Liver (tissue), 3 donors: Measurements from ENCODE around the gene KSR2.

Experiments
- EGR1 ChIP-seq, 2 donors: IDR thresholded peaks; 2 replicates each; pipeline ENCODE4 v1.6.1; 2016 to 2018; ENCODE audit warnings: antibody characterized with exemption in 2 of 2, low read depth in 2 of 2
- GABPA ChIP-seq, 2 donors: IDR thresholded peaks in 1 of 2; conservative IDR thresholded peaks in 1 of 2; 2 replicates each; pipeline ENCODE4 v1.6.1; 2016; ENCODE audit warnings: antibody characterized with exemption in 2 of 2, mild to moderate bottlenecking in 1 of 2, moderate library complexity in 1 of 2
- HNF4G ChIP-seq: IDR thresholded peaks from 2 replicates; pipeline ENCODE4 v1.6.1; 2016; ENCODE audit warnings: antibody characterized with exemption
- JUND ChIP-seq, 2 donors: IDR thresholded peaks; 2 replicates each; pipeline ENCODE4 v1.6.1; 2016; ENCODE audit warnings: antibody characterized with exemption in 2 of 2
- RAD21 ChIP-seq, 2 donors: IDR thresholded peaks; 2 replicates each; pipeline ENCODE4 v1.6.1; 2016; ENCODE audit warnings: antibody characterized with exemption in 2 of 2, mild to moderate bottlenecking in 2 of 2
- SP1 ChIP-seq: IDR thresholded peaks from 2 replicates; pipeline ENCODE4 v1.6.1; 2018; ENCODE audit warnings: antibody characterized with exemption, mild to moderate bottlenecking
- TAF1 ChIP-seq: conservative IDR thresholded peaks from 2 replicates; pipeline ENCODE4 v1.6.1; 2016; ENCODE audit warnings: antibody characterized with exemption, mild to moderate bottlenecking
- YY1 ChIP-seq: IDR thresholded peaks from 2 replicates; pipeline ENCODE4 v1.6.1; 2016; ENCODE audit warnings: antibody characterized with exemption, mild to moderate bottlenecking
- TF ChIP-seq, protein P1 (sequence below): fragments of 150-350 bp; IDR thresholded peaks from 2 replicates; pipeline ENCODE4 v1.5.1; 2017; ENCODE audit warnings: improper control_type of control experiment, low read depth, low read length; ENCODE audit not compliant: missing input control
- TF ChIP-seq, protein P2 (sequence below): IDR thresholded peaks from 2 replicates; pipeline ENCODE4 v1.6.1; 2016; ENCODE audit warnings: antibody characterized with exemption
- TF ChIP-seq, protein P3 (sequence below): IDR thresholded peaks from 2 replicates; pipeline ENCODE4 v1.6.1; 2016; ENCODE audit warnings: antibody characterized with exemption
- TF ChIP-seq, protein P4 (sequence below): IDR thresholded peaks from 2 replicates; pipeline ENCODE4 v1.6.1; 2016; ENCODE audit warnings: antibody characterized with exemption
- TF ChIP-seq, protein P5 (sequence below): IDR thresholded peaks from 2 replicates; pipeline ENCODE4 v1.6.1; 2016; ENCODE audit warnings: antibody characterized with exemption, mild to moderate bottlenecking
- donor health status: healthy.
- donor health status: healthy.

DNA sequence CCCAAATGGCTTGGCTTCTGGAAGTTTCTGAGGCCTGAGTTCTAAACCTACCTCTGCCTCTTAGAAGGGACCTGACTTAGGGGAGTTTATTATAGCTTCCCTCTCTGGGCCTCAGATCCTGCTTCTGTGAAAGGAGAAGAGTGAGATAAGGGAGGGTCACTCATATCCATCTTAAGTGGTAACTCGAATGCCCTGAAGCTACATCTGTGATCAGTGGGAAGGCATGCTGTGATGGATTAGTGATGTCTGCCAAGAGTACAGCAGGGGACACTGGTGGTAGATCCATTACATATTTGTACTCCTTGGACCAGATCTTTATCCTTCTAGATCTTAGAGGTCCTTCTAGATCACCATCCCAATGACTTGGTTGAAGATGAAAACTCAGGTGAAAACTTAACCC lies 509.6 kb downstream of the KSR2 start:
- TF ChIP-seq, protein P1, sequence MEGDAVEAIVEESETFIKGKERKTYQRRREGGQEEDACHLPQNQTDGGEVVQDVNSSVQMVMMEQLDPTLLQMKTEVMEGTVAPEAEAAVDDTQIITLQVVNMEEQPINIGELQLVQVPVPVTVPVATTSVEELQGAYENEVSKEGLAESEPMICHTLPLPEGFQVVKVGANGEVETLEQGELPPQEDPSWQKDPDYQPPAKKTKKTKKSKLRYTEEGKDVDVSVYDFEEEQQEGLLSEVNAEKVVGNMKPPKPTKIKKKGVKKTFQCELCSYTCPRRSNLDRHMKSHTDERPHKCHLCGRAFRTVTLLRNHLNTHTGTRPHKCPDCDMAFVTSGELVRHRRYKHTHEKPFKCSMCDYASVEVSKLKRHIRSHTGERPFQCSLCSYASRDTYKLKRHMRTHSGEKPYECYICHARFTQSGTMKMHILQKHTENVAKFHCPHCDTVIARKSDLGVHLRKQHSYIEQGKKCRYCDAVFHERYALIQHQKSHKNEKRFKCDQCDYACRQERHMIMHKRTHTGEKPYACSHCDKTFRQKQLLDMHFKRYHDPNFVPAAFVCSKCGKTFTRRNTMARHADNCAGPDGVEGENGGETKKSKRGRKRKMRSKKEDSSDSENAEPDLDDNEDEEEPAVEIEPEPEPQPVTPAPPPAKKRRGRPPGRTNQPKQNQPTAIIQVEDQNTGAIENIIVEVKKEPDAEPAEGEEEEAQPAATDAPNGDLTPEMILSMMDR, result no peak
- TF ChIP-seq TAF1 (no peak), JUND (IDR thresholded peaks at IDR 0.05) (no peak), SP1 (no peak), HNF4G (no peak), RAD21 (IDR thresholded peaks at IDR 0.05) (no peak), EGR1 (IDR thresholded peaks at IDR 0.05; ENCODE audit: low read depth in 2 of 2) (no peak), YY1 (no peak), GABPA (IDR thresholded peaks at IDR 0.05 in 1 of 2, conservative IDR thresholded peaks at IDR 0.05 in 1 of 2) (no peak)
- TF ChIP-seq, protein P2, sequence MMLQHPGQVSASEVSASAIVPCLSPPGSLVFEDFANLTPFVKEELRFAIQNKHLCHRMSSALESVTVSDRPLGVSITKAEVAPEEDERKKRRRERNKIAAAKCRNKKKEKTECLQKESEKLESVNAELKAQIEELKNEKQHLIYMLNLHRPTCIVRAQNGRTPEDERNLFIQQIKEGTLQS, result no peak
- TF ChIP-seq, protein P3, sequence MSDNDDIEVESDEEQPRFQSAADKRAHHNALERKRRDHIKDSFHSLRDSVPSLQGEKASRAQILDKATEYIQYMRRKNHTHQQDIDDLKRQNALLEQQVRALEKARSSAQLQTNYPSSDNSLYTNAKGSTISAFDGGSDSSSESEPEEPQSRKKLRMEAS, result no peak
- TF ChIP-seq, protein P4, sequence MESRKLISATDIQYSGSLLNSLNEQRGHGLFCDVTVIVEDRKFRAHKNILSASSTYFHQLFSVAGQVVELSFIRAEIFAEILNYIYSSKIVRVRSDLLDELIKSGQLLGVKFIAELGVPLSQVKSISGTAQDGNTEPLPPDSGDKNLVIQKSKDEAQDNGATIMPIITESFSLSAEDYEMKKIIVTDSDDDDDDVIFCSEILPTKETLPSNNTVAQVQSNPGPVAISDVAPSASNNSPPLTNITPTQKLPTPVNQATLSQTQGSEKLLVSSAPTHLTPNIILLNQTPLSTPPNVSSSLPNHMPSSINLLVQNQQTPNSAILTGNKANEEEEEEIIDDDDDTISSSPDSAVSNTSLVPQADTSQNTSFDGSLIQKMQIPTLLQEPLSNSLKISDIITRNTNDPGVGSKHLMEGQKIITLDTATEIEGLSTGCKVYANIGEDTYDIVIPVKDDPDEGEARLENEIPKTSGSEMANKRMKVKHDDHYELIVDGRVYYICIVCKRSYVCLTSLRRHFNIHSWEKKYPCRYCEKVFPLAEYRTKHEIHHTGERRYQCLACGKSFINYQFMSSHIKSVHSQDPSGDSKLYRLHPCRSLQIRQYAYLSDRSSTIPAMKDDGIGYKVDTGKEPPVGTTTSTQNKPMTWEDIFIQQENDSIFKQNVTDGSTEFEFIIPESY, result no peak
- TF ChIP-seq, protein P5, sequence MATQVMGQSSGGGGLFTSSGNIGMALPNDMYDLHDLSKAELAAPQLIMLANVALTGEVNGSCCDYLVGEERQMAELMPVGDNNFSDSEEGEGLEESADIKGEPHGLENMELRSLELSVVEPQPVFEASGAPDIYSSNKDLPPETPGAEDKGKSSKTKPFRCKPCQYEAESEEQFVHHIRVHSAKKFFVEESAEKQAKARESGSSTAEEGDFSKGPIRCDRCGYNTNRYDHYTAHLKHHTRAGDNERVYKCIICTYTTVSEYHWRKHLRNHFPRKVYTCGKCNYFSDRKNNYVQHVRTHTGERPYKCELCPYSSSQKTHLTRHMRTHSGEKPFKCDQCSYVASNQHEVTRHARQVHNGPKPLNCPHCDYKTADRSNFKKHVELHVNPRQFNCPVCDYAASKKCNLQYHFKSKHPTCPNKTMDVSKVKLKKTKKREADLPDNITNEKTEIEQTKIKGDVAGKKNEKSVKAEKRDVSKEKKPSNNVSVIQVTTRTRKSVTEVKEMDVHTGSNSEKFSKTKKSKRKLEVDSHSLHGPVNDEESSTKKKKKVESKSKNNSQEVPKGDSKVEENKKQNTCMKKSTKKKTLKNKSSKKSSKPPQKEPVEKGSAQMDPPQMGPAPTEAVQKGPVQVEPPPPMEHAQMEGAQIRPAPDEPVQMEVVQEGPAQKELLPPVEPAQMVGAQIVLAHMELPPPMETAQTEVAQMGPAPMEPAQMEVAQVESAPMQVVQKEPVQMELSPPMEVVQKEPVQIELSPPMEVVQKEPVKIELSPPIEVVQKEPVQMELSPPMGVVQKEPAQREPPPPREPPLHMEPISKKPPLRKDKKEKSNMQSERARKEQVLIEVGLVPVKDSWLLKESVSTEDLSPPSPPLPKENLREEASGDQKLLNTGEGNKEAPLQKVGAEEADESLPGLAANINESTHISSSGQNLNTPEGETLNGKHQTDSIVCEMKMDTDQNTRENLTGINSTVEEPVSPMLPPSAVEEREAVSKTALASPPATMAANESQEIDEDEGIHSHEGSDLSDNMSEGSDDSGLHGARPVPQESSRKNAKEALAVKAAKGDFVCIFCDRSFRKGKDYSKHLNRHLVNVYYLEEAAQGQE, result no peak
